ENCODE data around the gene SCYGR3. TPM values are rescaled to one million over a fixed set of nuclear protein-coding genes. Genes with fewer than 3 reads are reported as not detected.

Gene SCYGR3
- total and polyA plus RNA-seq, 8 donors: not detected

DNA sequence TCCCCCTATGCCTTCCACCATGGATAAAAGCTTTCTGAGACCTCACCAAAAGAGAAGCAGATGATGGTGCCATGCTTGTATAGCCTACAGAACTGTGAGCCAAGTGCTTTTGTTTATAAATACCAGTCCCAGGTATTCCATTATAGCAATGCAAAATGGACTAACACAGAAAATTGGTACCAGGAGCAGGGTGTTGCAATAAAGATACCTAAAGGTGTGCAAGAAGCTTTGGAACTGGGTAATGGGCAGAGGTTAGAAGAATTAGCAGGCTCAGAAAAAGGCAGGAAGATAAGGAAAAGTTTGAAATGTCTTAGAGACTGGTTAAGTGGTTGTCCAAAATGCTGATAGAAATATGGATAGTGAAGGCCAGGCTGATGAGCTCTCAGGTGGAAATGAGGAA is 32.3 kb downstream of the SCYGR3 start:
- intact Hi-C loops (cut with DNase I; ENCODE audit: low total_unique reads): no loop called here
- no peak overlapping the region for H3K4me3 ChIP-seq
- no peak overlapping the region for H3K27ac ChIP-seq
- no peaks in the 10 kb centered on the region for H3K36me3 ChIP-seq
- no peaks in the 10 kb centered on the region for H3K27me3 ChIP-seq
- no peaks in the 10 kb centered on the region for H3K4me1 ChIP-seq
- DNase-seq: no peak
- TF ChIP-seq POLR2A (IDR thresholded peaks at IDR 0.05) (no peak), CTCF (IDR thresholded peaks at IDR 0.05) (no peak), POLR2AphosphoS5 (IDR thresholded peaks at IDR 0.05) (no peak), EP300 (IDR thresholded peaks at IDR 0.05) (no peak)
- peaks cover 0 to 18% (median 13%) of the 10 kb centered on the region in 4 donors for H3K9me3 ChIP-seq

- Histone ChIP-seq H3K4me1 (no peaks in the 10 kb centered on the region), H3K4me3 (no peak overlapping the region), H3K36me3 (no peaks in the 10 kb centered on the region), H3K27ac (no peak overlapping the region), H3K27me3 (no peaks in the 10 kb centered on the region), H3K9me3 (peaks cover 0 to 18% (median 13%) of the 10 kb centered on the region in 4 donors)
- intact Hi-C loops (cut with DNase I; ENCODE audit: low total_unique reads): no loop called here
- WGBS, 5 donors: 62 to 100% (median 100%) methylated on average over 1 of the region's 1 CpG
- no peak for DNase-seq
- no peak for TF ChIP-seq EP300 (IDR thresholded peaks at IDR 0.05)
- TF ChIP-seq CTCF (IDR thresholded peaks at IDR 0.05): no peak
- no peak for TF ChIP-seq POLR2A (IDR thresholded peaks at IDR 0.05)
- no peak for TF ChIP-seq POLR2AphosphoS5 (IDR thresholded peaks at IDR 0.05)
Measured at GRCh38 chr2:227579791-227580190, 34.8 kb downstream of the SCYGR3 start.

DNA sequence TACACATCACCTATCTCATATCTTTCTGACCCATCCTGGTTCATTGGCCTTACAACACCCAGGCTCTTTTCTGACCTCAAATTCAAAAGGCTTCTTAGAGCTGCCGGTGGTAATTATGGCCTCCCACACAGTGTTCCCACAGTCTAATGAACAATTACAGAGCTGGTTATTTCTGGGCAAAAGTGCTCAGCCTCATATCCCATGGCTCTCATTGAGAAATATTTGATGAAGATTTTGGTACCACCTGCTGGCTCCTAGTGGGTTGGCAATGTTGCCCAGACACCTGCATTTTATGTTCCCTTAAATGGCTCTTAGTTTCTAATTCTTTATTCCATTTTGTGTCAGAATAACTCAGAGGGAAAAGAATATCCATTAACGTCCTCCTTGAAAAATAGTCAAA is 36.0 kb downstream of the SCYGR3 start:
- TF ChIP-seq CTCF (IDR thresholded peaks at IDR 0.05): peak in 1 of 7 experiments; percentile 2
- no peak for TF ChIP-seq POLR2A (IDR thresholded peaks at IDR 0.05)
- Histone ChIP-seq H3K9me3 (peaks cover 0 to 18% (median 12%) of the 10 kb centered on the region in 4 donors), H3K4me1 (no peaks in the 10 kb centered on the region), H3K4me3 (no peak overlapping the region), H3K36me3 (no peaks in the 10 kb centered on the region), H3K27me3 (no peaks in the 10 kb centered on the region), H3K27ac (no peak overlapping the region)
- intact Hi-C loops (cut with DNase I; ENCODE audit: low total_unique reads): no loop called here
- no peak for DNase-seq
- WGBS, 5 donors: 73 to 84% (median 78%) methylated on average over 2 of the region's 2 CpGs

GRCh38 chr2:227577555-227577954 is 37.1 kb downstream of the SCYGR3 start:
- peaks cover 0 to 8% (median 4%) of the 10 kb centered on the region in 4 donors for H3K9me3 ChIP-seq
- no peak overlapping the region for H3K4me3 ChIP-seq
- H3K27ac ChIP-seq: no peak overlapping the region
- TF ChIP-seq POLR2A (IDR thresholded peaks at IDR 0.05) (no peak), EP300 (IDR thresholded peaks at IDR 0.05) (no peak), CTCF (IDR thresholded peaks at IDR 0.05) (no peak), POLR2AphosphoS5 (IDR thresholded peaks at IDR 0.05) (no peak)
- intact Hi-C loops (cut with DNase I; ENCODE audit: low total_unique reads): no loop called here
- WGBS, 5 donors: 17 to 37% (median 26%) methylated on average over 2 of the region's 2 CpGs
- peak in 1 of 2 donors; percentile 29 for DNase-seq
- no peaks in the 10 kb centered on the region for H3K4me1 ChIP-seq
- no peaks in the 10 kb centered on the region for H3K36me3 ChIP-seq
- no peaks in the 10 kb centered on the region for H3K27me3 ChIP-seq

Data from stomach (tissue), 9 donors.